ENCODE measurements around the gene GALT. TPM values are rescaled to one million over a fixed set of nuclear protein-coding genes. Genes with fewer than 3 reads are reported as not detected.

GALT gene
- total and polyA plus RNA-seq, 2 of the 4 experiments (the other 2 are of a cell fraction), result 15.8 to 34.6 TPM

GRCh38 chr9:34599546-34599945, 46.9 kb upstream of the GALT start:
- H4K5ac ChIP-seq (ENCODE audit: low read depth, low read length), result no peak overlapping the region
- H3K79me1 ChIP-seq (ENCODE audit: low read depth in 1 of 2, low read length in 2 of 2), result no peaks in the 10 kb centered on the region
- in situ Hi-C loops (cut with MboI; ENCODE audit: low sequenced_read_pairs) (loop anchor here (5.0 kb wide), 1 partner anchor 47 kb away; no protein-coding TSS in a partner anchor), dilution Hi-C loops (cut with HindIII; ENCODE audit: low sequenced_read_pairs, unreplicated experiment) (no loop called here), intact Hi-C loops (cut with micrococcal nuclease) (no loop called here)
- H3K4me2 ChIP-seq (ENCODE audit: low read depth, low read length), result no peak overlapping the region
- H3K9me1 ChIP-seq (ENCODE audit: insufficient read depth, low read length), result no peaks in the 10 kb centered on the region
- TF ChIP-seq, protein P1, sequence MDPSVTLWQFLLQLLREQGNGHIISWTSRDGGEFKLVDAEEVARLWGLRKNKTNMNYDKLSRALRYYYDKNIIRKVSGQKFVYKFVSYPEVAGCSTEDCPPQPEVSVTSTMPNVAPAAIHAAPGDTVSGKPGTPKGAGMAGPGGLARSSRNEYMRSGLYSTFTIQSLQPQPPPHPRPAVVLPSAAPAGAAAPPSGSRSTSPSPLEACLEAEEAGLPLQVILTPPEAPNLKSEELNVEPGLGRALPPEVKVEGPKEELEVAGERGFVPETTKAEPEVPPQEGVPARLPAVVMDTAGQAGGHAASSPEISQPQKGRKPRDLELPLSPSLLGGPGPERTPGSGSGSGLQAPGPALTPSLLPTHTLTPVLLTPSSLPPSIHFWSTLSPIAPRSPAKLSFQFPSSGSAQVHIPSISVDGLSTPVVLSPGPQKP (IDR thresholded peaks at IDR 0.05; ENCODE audit: borderline replicate concordance, low read depth, low read length), result no peak
- TF ChIP-seq CTCF (conservative IDR thresholded peaks at IDR 0.05; ENCODE audit: low read depth, low read length), result no peak
- TF ChIP-seq CHD1 (IDR thresholded peaks at IDR 0.05; ENCODE audit: low read depth, low read length), result no peak
- TF ChIP-seq FOS (IDR thresholded peaks at IDR 0.05; ENCODE audit: low read depth, low read length), result no peak
- TF ChIP-seq, protein P2, sequence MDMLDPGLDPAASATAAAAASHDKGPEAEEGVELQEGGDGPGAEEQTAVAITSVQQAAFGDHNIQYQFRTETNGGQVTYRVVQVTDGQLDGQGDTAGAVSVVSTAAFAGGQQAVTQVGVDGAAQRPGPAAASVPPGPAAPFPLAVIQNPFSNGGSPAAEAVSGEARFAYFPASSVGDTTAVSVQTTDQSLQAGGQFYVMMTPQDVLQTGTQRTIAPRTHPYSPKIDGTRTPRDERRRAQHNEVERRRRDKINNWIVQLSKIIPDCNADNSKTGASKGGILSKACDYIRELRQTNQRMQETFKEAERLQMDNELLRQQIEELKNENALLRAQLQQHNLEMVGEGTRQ (IDR thresholded peaks at IDR 0.05; ENCODE audit: low read depth, low read length), result no peak
- TF ChIP-seq POLR2A (IDR thresholded peaks at IDR 0.05; ENCODE audit: low read depth, low read length), result no peak
- no peak for TF ChIP-seq RCOR1 (IDR thresholded peaks at IDR 0.05; ENCODE audit: insufficient replicate concordance, low read length)
- TF ChIP-seq MAFK (IDR thresholded peaks at IDR 0.05; ENCODE audit: low read depth, low read length), result no peak
- no peak overlapping the region for H3K27ac ChIP-seq (ENCODE audit: insufficient read depth, low read length)
- H2AFZ ChIP-seq (replicated peaks; ENCODE audit: low read length, poor library complexity), result no peak overlapping the region
- ATAC-seq (ENCODE audit: low read depth) (no peak), DNase-seq (no peak)
- no peak overlapping the region for H2BK20ac ChIP-seq (ENCODE audit: low read depth, low read length)
- no peak overlapping the region for H2BK5ac ChIP-seq (ENCODE audit: low read depth, low read length, poor library complexity, severe bottlenecking)
- H2AK5ac ChIP-seq (ENCODE audit: low read depth, low read length), result no peak overlapping the region
- H3K4me1 ChIP-seq (ENCODE audit: control insufficient read depth, insufficient read depth, low read length), result no peaks in the 10 kb centered on the region
- H3K27me3 ChIP-seq (ENCODE audit: control insufficient read depth, insufficient read depth, low read length), result peaks cover 58% of the 10 kb centered on the region
- H4K91ac ChIP-seq (ENCODE audit: insufficient read depth, low read depth, low read length), result no peak overlapping the region
- H2BK120ac ChIP-seq (ENCODE audit: low read depth, low read length), result no peak overlapping the region
- ChIA-PET CTCF (interaction anchor here (2.4 kb wide), 1 partner anchor 52 kb away, joined by 9 read pairs; no protein-coding TSS in a partner anchor), POLR2A (ENCODE audit: unreplicated experiment) (no interaction called here)
- H2AK9ac ChIP-seq (replicated peaks; ENCODE audit: low read depth, low read length, poor library complexity), result no peak overlapping the region
- H3K4ac ChIP-seq (ENCODE audit: low read depth, low read length), result no peak overlapping the region
- H2BK15ac ChIP-seq (ENCODE audit: low read depth, low read length), result no peak overlapping the region
- H3K4me3 ChIP-seq (ENCODE audit: insufficient read depth, low read depth, low read length), result no peak overlapping the region
- H3K23ac ChIP-seq (ENCODE audit: low read depth, low read length), result no peak overlapping the region
- no CpG with 5 or more reads among the region's 1 CpG for WGBS, 2 experiments (ENCODE audit: extremely low coverage in 2 of 2, insufficient read length in 1 of 2)
- no peak overlapping the region for H3K18ac ChIP-seq (ENCODE audit: low read depth, low read length)
- H3K9me3 ChIP-seq (ENCODE audit: control insufficient read depth, insufficient read depth, low read length), result no peaks in the 10 kb centered on the region
- no peak overlapping the region for H3K56ac ChIP-seq (ENCODE audit: extremely low read depth, insufficient read depth, low read length)
- BruUV-seq (replicated peaks), result no TSS peak
- H3K14ac ChIP-seq (replicated peaks; ENCODE audit: low read depth, low read length), result no peak overlapping the region
- H4K8ac ChIP-seq (ENCODE audit: low read depth in 2 of 2, low read length in 2 of 2), result no peak overlapping the region
- no peak overlapping the region for H3K9ac ChIP-seq (ENCODE audit: low read depth, low read length)
- peaks cover 5% of the 10 kb centered on the region; the same call in 1 of the 2 replicates for H4K20me1 ChIP-seq (ENCODE audit: insufficient read depth, low read length)
- H3K36me3 ChIP-seq (ENCODE audit: control insufficient read depth, insufficient read depth, low read length), result no peaks in the 10 kb centered on the region
